ENCODE measurements around the gene ANKIB1.

ANKIB1 gene

DNA sequence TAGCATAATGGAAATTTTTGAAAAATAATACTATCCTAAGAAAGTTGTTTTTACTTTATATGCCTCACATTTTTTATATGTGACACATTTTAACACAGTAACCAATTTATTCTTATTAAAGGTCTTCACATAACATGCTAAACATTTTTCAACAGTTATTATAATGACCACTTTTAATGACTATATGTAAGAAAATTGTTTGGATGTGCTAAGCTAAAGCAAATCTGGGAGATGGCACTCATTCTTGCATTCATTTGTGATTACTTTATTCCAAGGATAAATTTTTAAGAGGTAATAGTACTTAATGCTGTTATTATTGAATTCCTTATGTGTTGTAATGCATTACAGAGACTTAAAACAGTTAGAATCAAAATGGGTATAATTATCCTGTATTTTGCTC lies 88.1 kb downstream of the ANKIB1 start (continued):
- no peak for TF ChIP-seq ZNF18 (tag by site-specific recombination; IDR thresholded peaks at IDR 0.05)
- no peak for TF ChIP-seq ZNF514 (tag by site-specific recombination; IDR thresholded peaks at IDR 0.05)
- no peak for TF ChIP-seq ZSCAN16 (tag by site-specific recombination; IDR thresholded peaks at IDR 0.05)
- TF ChIP-seq ZNF843 (tag by site-specific recombination; IDR thresholded peaks at IDR 0.05): no peak
- no peak for TF ChIP-seq ZNF692 (tag by site-specific recombination; IDR thresholded peaks at IDR 0.05)
- TF ChIP-seq BCL11B (tag by site-specific recombination; IDR thresholded peaks at IDR 0.05; ENCODE audit: low read depth): no peak
- no peak for TF ChIP-seq ZFHX2 (tag by site-specific recombination; conservative IDR thresholded peaks at IDR 0.05)
- no peak for TF ChIP-seq ZNF621 (tag by site-specific recombination; IDR thresholded peaks at IDR 0.05)
- no peak for TF ChIP-seq ZNF623 (tag by site-specific recombination; IDR thresholded peaks at IDR 0.05)

DNA sequence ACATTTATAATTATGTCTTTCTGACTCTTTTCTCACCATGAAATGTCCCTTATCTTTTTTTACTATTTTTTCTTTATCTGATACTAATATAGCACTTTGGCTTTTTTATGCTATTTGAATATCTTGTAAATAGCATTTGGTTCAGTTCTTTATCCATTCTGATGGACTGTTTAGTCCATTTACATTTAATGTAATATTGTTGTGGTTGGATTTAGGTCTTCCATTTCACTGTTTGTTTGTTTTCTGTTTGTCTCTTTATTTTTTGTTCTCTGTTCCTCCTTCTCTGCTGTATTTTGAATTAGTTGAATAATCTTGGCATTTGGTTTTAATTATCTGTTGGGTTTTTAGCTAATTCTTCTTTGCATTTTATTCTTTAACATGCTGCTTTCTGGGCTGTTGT lies 89.8 kb downstream of the ANKIB1 start:
- CTCF ChIA-PET: no interaction called here
- no peak overlapping the region for H3K4me3 ChIP-seq (ENCODE audit: low read depth, low read length)
- no peak overlapping the region for H3K27ac ChIP-seq (ENCODE audit: extremely low read depth, low read depth, low read length)
- no peaks in the 10 kb centered on the region; a peak in 2 of 3 replicates for H3K36me3 ChIP-seq (ENCODE audit: control insufficient read depth in 2 of 2, insufficient read depth in 1 of 2, low read length in 2 of 2)
- H3K9me3 ChIP-seq (ENCODE audit: control insufficient read depth, insufficient read depth, low read depth, low read length): no peaks in the 10 kb centered on the region
- POLR2A ChIA-PET: interaction anchor here (1.4 kb wide), 1 partner anchor 89 kb away, joined by 3 read pairs; the partner anchor contains the start of gene ANKIB1
- TF ChIP-seq ZBTB1 (tag by site-specific recombination; IDR thresholded peaks at IDR 0.05) (no peak), ZNF501 (tag by site-specific recombination; IDR thresholded peaks at IDR 0.05) (no peak), ZNF211 (tag by site-specific recombination; IDR thresholded peaks at IDR 0.05; ENCODE audit: low read depth) (no peak), ZNF670 (tag by site-specific recombination; IDR thresholded peaks at IDR 0.05; ENCODE audit: low read depth) (no peak), ZNF692 (tag by site-specific recombination; IDR thresholded peaks at IDR 0.05) (no peak), ZNF521 (tag by site-specific recombination; IDR thresholded peaks at IDR 0.05) (no peak), ZNF544 (tag by site-specific recombination; IDR thresholded peaks at IDR 0.05) (no peak), ZNF169 (tag by site-specific recombination; IDR thresholded peaks at IDR 0.05) (no peak), AEBP2 (tag by site-specific recombination; IDR thresholded peaks at IDR 0.05; ENCODE audit: borderline replicate concordance) (no peak)
- H3K4me1 ChIP-seq (ENCODE audit: control insufficient read depth, insufficient read depth, low read length): no peaks in the 10 kb centered on the region

DNA sequence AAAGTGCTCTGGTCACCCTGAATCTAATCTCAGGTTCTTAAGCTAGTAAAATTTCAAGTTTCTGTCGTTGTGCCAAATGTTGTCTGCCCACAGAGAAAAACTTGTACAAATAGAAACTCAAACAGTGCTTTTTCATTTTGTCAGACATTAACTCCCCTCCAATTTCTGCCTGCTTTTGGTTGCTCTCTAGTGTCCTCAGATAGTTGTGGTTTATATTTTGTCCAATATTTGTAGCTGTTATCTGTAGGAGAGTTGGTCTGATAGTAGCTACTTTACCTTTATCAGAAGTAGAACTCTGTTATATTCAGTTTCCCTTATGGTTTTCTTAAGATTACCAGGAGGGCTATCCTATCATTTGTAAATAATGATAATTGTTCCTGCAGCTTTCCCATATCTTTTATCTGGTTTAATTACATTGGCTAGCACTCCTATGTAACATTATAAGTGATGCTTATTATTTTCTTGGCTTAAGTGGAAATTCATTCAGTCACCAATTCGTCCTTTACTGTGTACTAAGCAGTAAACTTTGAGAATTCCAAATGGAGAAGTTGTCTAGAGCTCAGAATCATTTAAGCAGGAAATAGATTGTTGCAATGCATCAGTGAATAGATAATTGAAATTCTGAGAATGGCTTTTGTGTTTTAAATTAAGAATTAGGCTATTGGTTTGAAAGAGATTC lies 91.0 kb downstream of the ANKIB1 start:
- ChIA-PET CTCF (interaction anchor here (0.9 kb wide), 1 partner anchor 90 kb away, joined by 4 read pairs; no protein-coding TSS in a partner anchor), POLR2A (interaction anchor here (1.4 kb wide), 1 partner anchor 91 kb away, joined by 3 read pairs; the partner anchor contains the start of gene ANKIB1)
- no peak overlapping the region for H3K27ac ChIP-seq (ENCODE audit: extremely low read depth, low read depth, low read length)
- H3K9me3 ChIP-seq (ENCODE audit: control insufficient read depth, insufficient read depth, low read depth, low read length): no peaks in the 10 kb centered on the region
- H3K36me3 ChIP-seq (ENCODE audit: control insufficient read depth in 2 of 2, insufficient read depth in 1 of 2, low read length in 2 of 2): no peaks in the 10 kb centered on the region; a peak in 1 of 3 replicates
- no peaks in the 10 kb centered on the region for H3K4me1 ChIP-seq (ENCODE audit: control insufficient read depth, insufficient read depth, low read length)
- TF ChIP-seq, protein P1, sequence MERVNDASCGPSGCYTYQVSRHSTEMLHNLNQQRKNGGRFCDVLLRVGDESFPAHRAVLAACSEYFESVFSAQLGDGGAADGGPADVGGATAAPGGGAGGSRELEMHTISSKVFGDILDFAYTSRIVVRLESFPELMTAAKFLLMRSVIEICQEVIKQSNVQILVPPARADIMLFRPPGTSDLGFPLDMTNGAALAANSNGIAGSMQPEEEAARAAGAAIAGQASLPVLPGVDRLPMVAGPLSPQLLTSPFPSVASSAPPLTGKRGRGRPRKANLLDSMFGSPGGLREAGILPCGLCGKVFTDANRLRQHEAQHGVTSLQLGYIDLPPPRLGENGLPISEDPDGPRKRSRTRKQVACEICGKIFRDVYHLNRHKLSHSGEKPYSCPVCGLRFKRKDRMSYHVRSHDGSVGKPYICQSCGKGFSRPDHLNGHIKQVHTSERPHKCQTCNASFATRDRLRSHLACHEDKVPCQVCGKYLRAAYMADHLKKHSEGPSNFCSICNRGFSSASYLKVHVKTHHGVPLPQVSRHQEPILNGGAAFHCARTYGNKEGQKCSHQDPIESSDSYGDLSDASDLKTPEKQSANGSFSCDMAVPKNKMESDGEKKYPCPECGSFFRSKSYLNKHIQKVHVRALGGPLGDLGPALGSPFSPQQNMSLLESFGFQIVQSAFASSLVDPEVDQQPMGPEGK (tag by site-specific recombination; IDR thresholded peaks at IDR 0.05): no peak
- TF ChIP-seq KLF16 (tag by site-specific recombination; IDR thresholded peaks at IDR 0.05): no peak
- no peak for TF ChIP-seq ZNF292 (tag by site-specific recombination; IDR thresholded peaks at IDR 0.05; ENCODE audit: borderline replicate concordance, low read depth)
- TF ChIP-seq ZNF645 (tag by site-specific recombination; IDR thresholded peaks at IDR 0.05): no peak
- TF ChIP-seq ZNF571 (tag by site-specific recombination; IDR thresholded peaks at IDR 0.05): no peak
- no peak for TF ChIP-seq ZNF548 (tag by site-specific recombination; IDR thresholded peaks at IDR 0.05)
- TF ChIP-seq ZNF610 (tag by site-specific recombination; IDR thresholded peaks at IDR 0.05; ENCODE audit: borderline replicate concordance): no peak
- H3K4me3 ChIP-seq (ENCODE audit: low read depth, low read length): no peak overlapping the region

Data from HEK293 (cell line).